HG02943 (cell line): ENCODE measurements around the gene SERPINA9.
"Not testable (repeated sequence)": the region's sequence is repeated elsewhere in the genome, so short reads cannot be mapped to it uniquely, and the experiment has no call there.

Experiments used
- ATAC-seq: cut with Tn5 transposase; IDR thresholded peaks from one replicate; pipeline ENCODE4 v1.9.1; 2021; ENCODE audit warnings: mild to moderate bottlenecking, low read depth, moderate library complexity; ENCODE audit not compliant: unreplicated experiment

The SERPINA9 gene

GRCh38 chr14:94428610-94429009 lies 47.4 kb downstream of the SERPINA9 start:
- ATAC-seq, result no peak

DNA sequence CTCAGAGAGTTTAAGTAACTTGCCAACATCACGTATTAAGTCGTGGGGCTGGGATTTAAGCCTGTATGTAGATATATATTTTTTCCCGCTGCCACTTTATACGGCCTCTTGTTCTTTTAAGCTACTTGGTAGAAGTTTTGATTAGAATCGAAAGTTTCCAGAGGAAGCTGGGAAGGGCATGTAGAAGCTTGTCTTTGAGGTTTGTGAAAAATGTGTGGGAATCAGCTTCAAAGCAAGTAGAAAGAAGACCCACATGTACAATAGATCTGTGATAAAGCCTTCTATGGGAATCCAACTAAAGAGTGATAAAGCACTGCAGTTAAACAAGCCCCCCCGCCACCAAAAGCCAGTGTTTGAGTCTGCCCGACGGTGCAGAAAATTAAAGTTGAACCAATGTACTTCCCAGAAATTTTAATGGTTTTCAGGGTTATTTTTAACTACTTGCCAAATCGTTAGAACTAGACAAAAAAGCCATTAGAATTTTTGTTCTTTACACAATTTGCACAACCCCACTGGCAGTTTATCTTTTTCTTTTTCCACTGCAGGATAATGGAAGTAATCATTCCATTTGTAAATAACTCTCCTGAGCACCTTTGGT lies 48.9 kb downstream of the SERPINA9 start:
- no peak for ATAC-seq

GRCh38 chr14:94426526-94426925 lies 49.5 kb downstream of the SERPINA9 start:
- no peak for ATAC-seq

- ATAC-seq, result no peak
Observed at GRCh38 chr14:94424371-94424770, 51.6 kb downstream of the SERPINA9 start.

- no peak for ATAC-seq
Observed at GRCh38 chr14:94423453-94424056, 52.4 kb downstream of the SERPINA9 start.

DNA sequence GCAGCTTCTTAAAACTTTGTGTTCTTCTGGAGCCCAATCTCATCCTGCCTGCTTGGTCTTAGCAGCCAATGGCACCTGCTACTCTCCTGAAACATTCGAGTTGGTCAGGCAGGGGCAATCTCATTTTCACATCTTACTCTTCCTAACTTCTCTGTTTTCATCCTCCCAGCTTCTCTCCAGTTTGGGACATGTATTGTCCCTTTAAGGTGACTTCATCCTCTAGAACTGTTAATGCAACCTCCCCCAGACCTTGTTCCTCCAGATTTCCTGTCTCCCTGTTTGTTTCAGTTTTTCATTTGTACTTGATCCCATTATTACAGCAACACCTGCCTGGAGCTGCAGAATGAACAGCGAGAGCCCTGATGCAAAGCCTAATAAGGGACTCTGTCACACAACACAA lies 54.7 kb downstream of the SERPINA9 start:
- no peak for ATAC-seq

DNA sequence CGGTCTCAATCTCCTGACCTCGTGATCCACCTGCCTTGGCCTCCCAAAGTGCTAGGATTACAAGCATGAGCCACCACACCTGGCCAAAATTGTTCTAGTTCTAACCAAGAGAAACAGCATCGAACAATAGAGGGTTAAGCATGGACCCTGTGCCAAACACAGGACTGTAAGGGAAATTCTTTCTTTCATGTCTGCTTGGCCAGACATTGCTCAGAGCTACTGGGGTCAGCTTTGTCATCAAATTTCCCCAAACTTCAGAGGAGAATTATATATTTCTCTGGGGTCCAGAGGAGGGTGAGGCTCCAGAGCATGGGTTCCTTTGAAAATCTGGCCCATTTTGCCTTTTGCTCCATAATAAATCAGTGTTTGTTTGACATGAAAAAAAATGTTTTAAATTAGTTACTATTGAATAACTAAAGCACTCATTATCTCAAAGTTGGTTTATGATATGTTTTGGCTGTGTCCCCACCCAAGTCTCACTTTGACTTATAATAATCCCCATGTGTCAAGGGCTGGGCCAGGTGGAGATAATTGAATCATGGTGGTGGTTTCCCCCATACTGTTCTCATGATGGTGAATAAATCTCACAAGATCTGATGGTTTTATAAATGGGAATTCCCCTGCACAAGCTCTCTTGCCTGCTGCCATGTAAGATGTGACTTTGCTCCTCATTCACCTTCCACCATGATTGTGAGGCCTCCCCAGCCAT lies 58.3 kb downstream of the SERPINA9 start:
- not testable (repeated sequence) for ATAC-seq
